Measurements from ENCODE around the gene HLX. TPM values are rescaled to one million over a fixed set of nuclear protein-coding genes. Genes with fewer than 3 reads are reported as not detected.
A peak's percentile ranks its signal among the peaks of the same experiment; 100 is the strongest.

Gene HLX
- total and polyA plus RNA-seq, 2 of the 13 experiments (the other 11 are each of a cell fraction or from before 2014, with no cell fraction given) = 0.30 to 0.35 TPM

DNA sequence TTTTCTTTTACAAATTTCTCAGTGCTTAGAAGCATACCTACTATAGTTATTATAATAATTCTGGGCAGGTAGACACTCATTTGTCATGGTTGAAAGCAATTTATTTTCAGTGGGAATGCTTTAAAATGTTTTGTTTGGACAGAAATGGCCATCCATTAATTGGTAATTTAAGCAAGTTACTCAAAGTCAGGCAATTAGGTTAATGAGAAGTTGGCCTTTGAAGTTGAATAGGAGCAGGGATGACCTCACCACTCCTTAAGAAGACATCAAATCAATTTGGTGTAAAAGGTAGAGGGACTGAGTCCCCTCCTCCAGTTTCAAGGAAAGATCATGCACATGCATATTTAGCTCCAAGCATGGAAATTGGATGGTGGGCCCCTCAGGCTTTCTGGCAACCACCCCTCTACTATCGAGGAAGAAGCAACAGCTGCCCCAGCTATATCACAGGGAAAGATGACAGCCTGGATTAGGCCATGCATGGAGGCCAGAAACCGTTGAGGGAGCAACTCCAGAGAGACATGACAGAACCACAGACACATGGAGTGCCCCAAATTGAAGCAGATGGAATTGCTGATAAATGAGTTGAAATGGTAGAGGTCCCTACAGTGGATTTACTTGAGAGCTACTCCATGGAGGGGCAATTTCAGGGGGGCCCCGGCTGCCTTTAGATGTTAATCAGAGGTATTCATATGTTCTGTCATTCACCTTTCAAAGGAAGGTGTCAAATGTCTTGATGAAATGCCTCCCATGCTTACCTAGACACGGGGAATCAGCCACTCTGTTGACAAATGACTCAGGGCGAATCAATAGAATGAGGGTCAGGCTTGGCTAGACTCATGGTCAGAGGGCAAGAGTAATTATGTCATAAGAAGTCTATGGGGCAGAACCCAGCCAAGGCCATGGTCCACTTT lies 26.7 kb downstream of the HLX start (continued):
- TF ChIP-seq, protein P1, sequence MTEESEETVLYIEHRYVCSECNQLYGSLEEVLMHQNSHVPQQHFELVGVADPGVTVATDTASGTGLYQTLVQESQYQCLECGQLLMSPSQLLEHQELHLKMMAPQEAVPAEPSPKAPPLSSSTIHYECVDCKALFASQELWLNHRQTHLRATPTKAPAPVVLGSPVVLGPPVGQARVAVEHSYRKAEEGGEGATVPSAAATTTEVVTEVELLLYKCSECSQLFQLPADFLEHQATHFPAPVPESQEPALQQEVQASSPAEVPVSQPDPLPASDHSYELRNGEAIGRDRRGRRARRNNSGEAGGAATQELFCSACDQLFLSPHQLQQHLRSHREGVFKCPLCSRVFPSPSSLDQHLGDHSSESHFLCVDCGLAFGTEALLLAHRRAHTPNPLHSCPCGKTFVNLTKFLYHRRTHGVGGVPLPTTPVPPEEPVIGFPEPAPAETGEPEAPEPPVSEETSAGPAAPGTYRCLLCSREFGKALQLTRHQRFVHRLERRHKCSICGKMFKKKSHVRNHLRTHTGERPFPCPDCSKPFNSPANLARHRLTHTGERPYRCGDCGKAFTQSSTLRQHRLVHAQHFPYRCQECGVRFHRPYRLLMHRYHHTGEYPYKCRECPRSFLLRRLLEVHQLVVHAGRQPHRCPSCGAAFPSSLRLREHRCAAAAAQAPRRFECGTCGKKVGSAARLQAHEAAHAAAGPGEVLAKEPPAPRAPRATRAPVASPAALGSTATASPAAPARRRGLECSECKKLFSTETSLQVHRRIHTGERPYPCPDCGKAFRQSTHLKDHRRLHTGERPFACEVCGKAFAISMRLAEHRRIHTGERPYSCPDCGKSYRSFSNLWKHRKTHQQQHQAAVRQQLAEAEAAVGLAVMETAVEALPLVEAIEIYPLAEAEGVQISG (CRISPR knock-in tag; IDR thresholded peaks at IDR 0.05) = no peak
- TF ChIP-seq, protein P2, sequence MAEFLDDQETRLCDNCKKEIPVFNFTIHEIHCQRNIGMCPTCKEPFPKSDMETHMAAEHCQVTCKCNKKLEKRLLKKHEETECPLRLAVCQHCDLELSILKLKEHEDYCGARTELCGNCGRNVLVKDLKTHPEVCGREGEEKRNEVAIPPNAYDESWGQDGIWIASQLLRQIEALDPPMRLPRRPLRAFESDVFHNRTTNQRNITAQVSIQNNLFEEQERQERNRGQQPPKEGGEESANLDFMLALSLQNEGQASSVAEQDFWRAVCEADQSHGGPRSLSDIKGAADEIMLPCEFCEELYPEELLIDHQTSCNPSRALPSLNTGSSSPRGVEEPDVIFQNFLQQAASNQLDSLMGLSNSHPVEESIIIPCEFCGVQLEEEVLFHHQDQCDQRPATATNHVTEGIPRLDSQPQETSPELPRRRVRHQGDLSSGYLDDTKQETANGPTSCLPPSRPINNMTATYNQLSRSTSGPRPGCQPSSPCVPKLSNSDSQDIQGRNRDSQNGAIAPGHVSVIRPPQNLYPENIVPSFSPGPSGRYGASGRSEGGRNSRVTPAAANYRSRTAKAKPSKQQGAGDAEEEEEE (CRISPR knock-in tag; IDR thresholded peaks at IDR 0.05; ENCODE audit: borderline replicate concordance) = no peak
- no peak for TF ChIP-seq KLF13 (CRISPR knock-in tag; IDR thresholded peaks at IDR 0.05)
- TF ChIP-seq, protein P3, sequence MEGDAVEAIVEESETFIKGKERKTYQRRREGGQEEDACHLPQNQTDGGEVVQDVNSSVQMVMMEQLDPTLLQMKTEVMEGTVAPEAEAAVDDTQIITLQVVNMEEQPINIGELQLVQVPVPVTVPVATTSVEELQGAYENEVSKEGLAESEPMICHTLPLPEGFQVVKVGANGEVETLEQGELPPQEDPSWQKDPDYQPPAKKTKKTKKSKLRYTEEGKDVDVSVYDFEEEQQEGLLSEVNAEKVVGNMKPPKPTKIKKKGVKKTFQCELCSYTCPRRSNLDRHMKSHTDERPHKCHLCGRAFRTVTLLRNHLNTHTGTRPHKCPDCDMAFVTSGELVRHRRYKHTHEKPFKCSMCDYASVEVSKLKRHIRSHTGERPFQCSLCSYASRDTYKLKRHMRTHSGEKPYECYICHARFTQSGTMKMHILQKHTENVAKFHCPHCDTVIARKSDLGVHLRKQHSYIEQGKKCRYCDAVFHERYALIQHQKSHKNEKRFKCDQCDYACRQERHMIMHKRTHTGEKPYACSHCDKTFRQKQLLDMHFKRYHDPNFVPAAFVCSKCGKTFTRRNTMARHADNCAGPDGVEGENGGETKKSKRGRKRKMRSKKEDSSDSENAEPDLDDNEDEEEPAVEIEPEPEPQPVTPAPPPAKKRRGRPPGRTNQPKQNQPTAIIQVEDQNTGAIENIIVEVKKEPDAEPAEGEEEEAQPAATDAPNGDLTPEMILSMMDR (CRISPR knock-in tag; IDR thresholded peaks at IDR 0.05) = no peak
- TF ChIP-seq ZNF558 (CRISPR knock-in tag; IDR thresholded peaks at IDR 0.05; ENCODE audit: borderline replicate concordance) = no peak
- TF ChIP-seq ATF7-NPFF (CRISPR knock-in tag; IDR thresholded peaks at IDR 0.05; ENCODE audit: low read depth) = no peak
- TF ChIP-seq ZSCAN25 (CRISPR knock-in tag; IDR thresholded peaks at IDR 0.05) = no peak
- no peak for TF ChIP-seq ATAD3A (CRISPR knock-in tag; IDR thresholded peaks at IDR 0.05)
- TF ChIP-seq ZNF446 (CRISPR knock-in tag; IDR thresholded peaks at IDR 0.05) = no peak
- TF ChIP-seq, protein P4, sequence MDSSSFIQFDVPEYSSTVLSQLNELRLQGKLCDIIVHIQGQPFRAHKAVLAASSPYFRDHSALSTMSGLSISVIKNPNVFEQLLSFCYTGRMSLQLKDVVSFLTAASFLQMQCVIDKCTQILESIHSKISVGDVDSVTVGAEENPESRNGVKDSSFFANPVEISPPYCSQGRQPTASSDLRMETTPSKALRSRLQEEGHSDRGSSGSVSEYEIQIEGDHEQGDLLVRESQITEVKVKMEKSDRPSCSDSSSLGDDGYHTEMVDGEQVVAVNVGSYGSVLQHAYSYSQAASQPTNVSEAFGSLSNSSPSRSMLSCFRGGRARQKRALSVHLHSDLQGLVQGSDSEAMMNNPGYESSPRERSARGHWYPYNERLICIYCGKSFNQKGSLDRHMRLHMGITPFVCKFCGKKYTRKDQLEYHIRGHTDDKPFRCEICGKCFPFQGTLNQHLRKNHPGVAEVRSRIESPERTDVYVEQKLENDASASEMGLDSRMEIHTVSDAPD (CRISPR knock-in tag; IDR thresholded peaks at IDR 0.05) = no peak
- TF ChIP-seq SKI (IDR thresholded peaks at IDR 0.05; ENCODE audit: partially characterized antibody) = peak; percentile 96
- TF ChIP-seq RNF2 (conservative IDR thresholded peaks at IDR 0.05; ENCODE audit: low read depth) = no peak
- TF ChIP-seq ZNF577 (CRISPR knock-in tag; IDR thresholded peaks at IDR 0.05; ENCODE audit: borderline replicate concordance, low read depth) = no peak
- no peak for TF ChIP-seq ZNF138 (CRISPR knock-in tag; IDR thresholded peaks at IDR 0.05; ENCODE audit: low read depth)
- no peak for TF ChIP-seq SYNCRIP (IDR thresholded peaks at IDR 0.05; ENCODE audit: insufficient read depth, low read depth, low read length)
- TF ChIP-seq, protein P5, sequence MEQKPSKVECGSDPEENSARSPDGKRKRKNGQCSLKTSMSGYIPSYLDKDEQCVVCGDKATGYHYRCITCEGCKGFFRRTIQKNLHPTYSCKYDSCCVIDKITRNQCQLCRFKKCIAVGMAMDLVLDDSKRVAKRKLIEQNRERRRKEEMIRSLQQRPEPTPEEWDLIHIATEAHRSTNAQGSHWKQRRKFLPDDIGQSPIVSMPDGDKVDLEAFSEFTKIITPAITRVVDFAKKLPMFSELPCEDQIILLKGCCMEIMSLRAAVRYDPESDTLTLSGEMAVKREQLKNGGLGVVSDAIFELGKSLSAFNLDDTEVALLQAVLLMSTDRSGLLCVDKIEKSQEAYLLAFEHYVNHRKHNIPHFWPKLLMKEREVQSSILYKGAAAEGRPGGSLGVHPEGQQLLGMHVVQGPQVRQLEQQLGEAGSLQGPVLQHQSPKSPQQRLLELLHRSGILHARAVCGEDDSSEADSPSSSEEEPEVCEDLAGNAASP (CRISPR knock-in tag; IDR thresholded peaks at IDR 0.05; ENCODE audit: borderline replicate concordance) = no peak

Measured in HepG2 (cell line).